ENCODE results near the gene HDLBP.

HDLBP gene

GRCh38 chr2:241274127-241274526 lies 41.3 kb downstream of the HDLBP start:
- no peak for DNase-seq

- DNase-seq = no peak
Measured at GRCh38 chr2:241273210-241274020, 42.1 kb downstream of the HDLBP start.

GRCh38 chr2:241272303-241273209 lies 42.9 kb downstream of the HDLBP start:
- DNase-seq = peak; percentile 22 to 50 (median 25)

- peak; percentile 26 to 51 (median 41) for DNase-seq
Measured at GRCh38 chr2:241271706-241272302, 43.7 kb downstream of the HDLBP start.

GRCh38 chr2:241270531-241270930 lies 44.9 kb downstream of the HDLBP start:
- no peak for DNase-seq

- DNase-seq = no peak
Measured at GRCh38 chr2:241269707-241270520, 45.6 kb downstream of the HDLBP start.

- no peak for DNase-seq
Measured at GRCh38 chr2:241268716-241269445, 46.6 kb downstream of the HDLBP start.

- no peak for DNase-seq
Measured at GRCh38 chr2:241268306-241268705, 47.2 kb downstream of the HDLBP start.

GRCh38 chr2:241267249-241268067 lies 48.0 kb downstream of the HDLBP start:
- no peak for DNase-seq

- no peak for DNase-seq
Measured at GRCh38 chr2:241265506-241265905, 50.0 kb downstream of the HDLBP start.

GRCh38 chr2:241263061-241263460 lies 52.4 kb downstream of the HDLBP start:
- DNase-seq = no peak

- no peak for DNase-seq
Measured at GRCh38 chr2:241261628-241262027, 53.8 kb downstream of the HDLBP start.

GRCh38 chr2:241260911-241261310 lies 54.6 kb downstream of the HDLBP start:
- DNase-seq = no peak

GRCh38 chr2:241258505-241259280 lies 56.8 kb downstream of the HDLBP start:
- DNase-seq = no peak

- DNase-seq = no peak
Measured at GRCh38 chr2:241257419-241258032, 57.9 kb downstream of the HDLBP start.

GRCh38 chr2:241256168-241256545 lies 59.3 kb downstream of the HDLBP start:
- DNase-seq = no peak

- DNase-seq = no peak
Measured at GRCh38 chr2:241255542-241256167, 59.8 kb downstream of the HDLBP start.

GRCh38 chr2:241254904-241255351 lies 60.5 kb downstream of the HDLBP start:
- no peak for DNase-seq
